ENCODE data around the gene FAM13A. TPM values are rescaled to one million over a fixed set of nuclear protein-coding genes. Genes with fewer than 3 reads are reported as not detected.
A peak's percentile ranks its signal among the peaks of the same experiment; 100 is the strongest.
"Not testable (repeated sequence)": the region's sequence is repeated elsewhere in the genome, so short reads cannot be mapped to it uniquely, and the experiment has no call there.

FAM13A gene
- total RNA-seq, 4 donors from 2014 or later = 5.2 to 19.1 (median 8.2) TPM

GRCh38 chr4:89070041-89070440, 13.1 kb upstream of the FAM13A start:
- Histone ChIP-seq H3K4me1 (no peaks in the 10 kb centered on the region), H3K36me3 (no peaks in the 10 kb centered on the region), H3K27ac (no peak overlapping the region), H3K9me3 (no peaks in the 10 kb centered on the region), H3K27me3 (no peaks in the 10 kb centered on the region), H3K4me3 (no peak overlapping the region)
- TF ChIP-seq POLR2A (IDR thresholded peaks at IDR 0.05) = no peak
- TF ChIP-seq CTCF (IDR thresholded peaks at IDR 0.05) = no peak
- no peak for DNase-seq
- WGBS, 2 donors = 82 to 93% methylated on average over 2 of the region's 2 CpGs
- intact Hi-C loops (cut with DNase I) = no loop called here

- no peak for DNase-seq
- Histone ChIP-seq H3K4me1 (no peaks in the 10 kb centered on the region), H3K27me3 (no peaks in the 10 kb centered on the region), H3K36me3 (no peaks in the 10 kb centered on the region), H3K27ac (no peak overlapping the region), H3K9me3 (no peaks in the 10 kb centered on the region), H3K4me3 (no peak overlapping the region)
- intact Hi-C loops (cut with DNase I) = no loop called here
- 55 to 58% methylated on average over 2 of the region's 2 CpGs for WGBS, 2 donors
- TF ChIP-seq POLR2A (IDR thresholded peaks at IDR 0.05) (no peak), CTCF (IDR thresholded peaks at IDR 0.05) (no peak)
Measured at GRCh38 chr4:89069481-89069880, 12.5 kb upstream of the FAM13A start.

- intact Hi-C loops (cut with DNase I) = no loop called here
- H3K36me3 ChIP-seq = no peaks in the 10 kb centered on the region
- no peak overlapping the region for H3K27ac ChIP-seq
- no peak overlapping the region for H3K4me3 ChIP-seq
- no peaks in the 10 kb centered on the region for H3K27me3 ChIP-seq
- no peaks in the 10 kb centered on the region for H3K9me3 ChIP-seq
- no peak for DNase-seq
- no peaks in the 10 kb centered on the region for H3K4me1 ChIP-seq
- TF ChIP-seq POLR2A (IDR thresholded peaks at IDR 0.05) (no peak), CTCF (IDR thresholded peaks at IDR 0.05) (no peak)
Measured at GRCh38 chr4:89067417-89067816, 10.4 kb upstream of the FAM13A start.

- no peak for TF ChIP-seq POLR2A (IDR thresholded peaks at IDR 0.05)
- Histone ChIP-seq H3K27me3 (no peaks in the 10 kb centered on the region), H3K27ac (no peak overlapping the region), H3K36me3 (no peaks in the 10 kb centered on the region), H3K4me1 (no peaks in the 10 kb centered on the region), H3K9me3 (no peaks in the 10 kb centered on the region), H3K4me3 (no peak overlapping the region)
- intact Hi-C loops (cut with DNase I) = no loop called here
- 30 to 57% methylated on average over 3 of the region's 3 CpGs for WGBS, 2 donors
- no peak for DNase-seq
Measured at GRCh38 chr4:89064848-89065247, 7.9 kb upstream of the FAM13A start.

GRCh38 chr4:89057844-89058243, 859 bp upstream of the FAM13A start:
- H3K36me3 ChIP-seq; H3K27me3 ChIP-seq; H3K4me3 ChIP-seq; DNase-seq; H3K9me3 ChIP-seq; intact Hi-C loops (cut with DNase I): not testable (repeated sequence)
- H3K27ac ChIP-seq = peak overlapping the region in 1 of 4 donors; percentile 80
- 46 to 50% methylated on average over 2 of the region's 2 CpGs for WGBS, 2 donors
- H3K4me1 ChIP-seq = peaks cover 5 to 39% (median 5%) of the 10 kb centered on the region in 3 donors

- WGBS, 2 donors = 2 to 11% methylated on average over 2 of the region's 2 CpGs
- DNase-seq = no peak
- Histone ChIP-seq H3K27ac (peak overlapping the region; percentile 28 to 80 (median 60)), H3K36me3 (no peaks in the 10 kb centered on the region), H3K4me3 (peak overlapping the region; percentile 18 to 65 (median 46)), H3K9me3 (no peaks in the 10 kb centered on the region), H3K4me1 (peaks cover 5 to 39% (median 5%) of the 10 kb centered on the region in 3 donors), H3K27me3 (no peaks in the 10 kb centered on the region)
- TF ChIP-seq CTCF (IDR thresholded peaks at IDR 0.05) (no peak), POLR2A (IDR thresholded peaks at IDR 0.05) (no peak)
- intact Hi-C loops (cut with DNase I) = no loop called here
Measured at GRCh38 chr4:89056292-89056952, 563 bp downstream of the FAM13A start.

All from esophagus squamous epithelium (tissue), 5 donors.